8988T (cell line): ENCODE measurements around the gene LIN7B.
A peak's percentile ranks its signal among the peaks of the same experiment; 100 is the strongest.
"Not testable (repeated sequence)": the region's sequence is repeated elsewhere in the genome, so short reads cannot be mapped to it uniquely, and the experiment has no call there.

Experiments used
- DNase-seq: peaks from one replicate; pipeline ENCODE4 v3.0.0; 2011

The LIN7B gene

GRCh38 chr19:49119411-49120324 is 5.5 kb downstream of the LIN7B start, which contains the start of gene PPFIA3:
Gene PPFIA3, plus strand, starts transcription at chr19:49119544. Its CDS starts 8,330 bp downstream, at chr19:49127874.
- no peak for DNase-seq

- no peak for DNase-seq
Measured at GRCh38 chr19:49120325-49120683, 6.1 kb downstream of the LIN7B start.

- no peak for DNase-seq
Measured at GRCh38 chr19:49120868-49121267, 6.7 kb downstream of the LIN7B start.

GRCh38 chr19:49121841-49122240 is 7.7 kb downstream of the LIN7B start:
- DNase-seq: not testable (repeated sequence)

GRCh38 chr19:49123285-49123684 is 9.1 kb downstream of the LIN7B start:
- DNase-seq: not testable (repeated sequence)

- no peak for DNase-seq
Measured at GRCh38 chr19:49125025-49125731, 11.0 kb downstream of the LIN7B start.

- no peak for DNase-seq
Measured at GRCh38 chr19:49126575-49126974, 12.4 kb downstream of the LIN7B start.

GRCh38 chr19:49127225-49127624 is 13.1 kb downstream of the LIN7B start:
- DNase-seq: not testable (repeated sequence)

GRCh38 chr19:49127674-49128544 is 13.7 kb downstream of the LIN7B start:
- DNase-seq: peak; percentile 95

- no peak for DNase-seq
Measured at GRCh38 chr19:49128545-49129237, 14.5 kb downstream of the LIN7B start.

- DNase-seq: no peak
Measured at GRCh38 chr19:49129238-49129583, 15.0 kb downstream of the LIN7B start.

- no peak for DNase-seq
Measured at GRCh38 chr19:49130325-49130724, 16.2 kb downstream of the LIN7B start.

- no peak for DNase-seq
Measured at GRCh38 chr19:49132974-49133609, 18.9 kb downstream of the LIN7B start.

GRCh38 chr19:49133621-49134454 is 19.7 kb downstream of the LIN7B start:
- DNase-seq: no peak

- DNase-seq: no peak
Measured at GRCh38 chr19:49135686-49136085, 21.5 kb downstream of the LIN7B start.

- DNase-seq: no peak
Measured at GRCh38 chr19:49136771-49137171, 22.6 kb downstream of the LIN7B start.

- DNase-seq: no peak
Measured at GRCh38 chr19:49140951-49141350, 26.8 kb downstream of the LIN7B start.

GRCh38 chr19:49141352-49141751 is 27.2 kb downstream of the LIN7B start:
- no peak for DNase-seq

GRCh38 chr19:49142866-49143335 is 28.7 kb downstream of the LIN7B start:
- DNase-seq: peak; percentile 90

GRCh38 chr19:49145573-49146407 is 31.6 kb downstream of the LIN7B start:
- DNase-seq: peak; percentile 72
